Measurements from ENCODE around the gene FANCB. TPM values are rescaled to one million over a fixed set of nuclear protein-coding genes. Genes with fewer than 3 reads are reported as not detected.

FANCB gene
- total RNA-seq, 1 experiment from 2014 or later: 12.3 TPM

DNA sequence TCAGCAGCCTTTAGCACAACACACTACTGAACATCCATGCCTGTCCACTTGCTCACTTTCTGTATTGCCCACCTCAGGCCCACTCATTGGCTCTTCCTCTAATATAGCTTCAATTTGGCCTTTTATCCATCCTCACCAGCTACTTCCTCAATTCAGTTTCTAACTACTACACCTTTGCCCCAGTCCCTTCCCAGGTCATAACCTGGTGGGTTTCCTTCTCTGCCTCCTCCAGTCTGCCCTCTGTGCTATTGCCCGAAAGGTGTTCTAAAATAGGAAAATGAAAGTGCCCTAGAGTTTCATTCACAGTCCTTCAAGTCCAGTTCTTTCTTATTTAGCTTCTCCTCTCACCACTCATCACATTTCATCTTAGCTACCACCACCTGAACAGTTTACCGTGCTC is 23.4 kb upstream of the FANCB start (continued):
- TF ChIP-seq, protein P1, sequence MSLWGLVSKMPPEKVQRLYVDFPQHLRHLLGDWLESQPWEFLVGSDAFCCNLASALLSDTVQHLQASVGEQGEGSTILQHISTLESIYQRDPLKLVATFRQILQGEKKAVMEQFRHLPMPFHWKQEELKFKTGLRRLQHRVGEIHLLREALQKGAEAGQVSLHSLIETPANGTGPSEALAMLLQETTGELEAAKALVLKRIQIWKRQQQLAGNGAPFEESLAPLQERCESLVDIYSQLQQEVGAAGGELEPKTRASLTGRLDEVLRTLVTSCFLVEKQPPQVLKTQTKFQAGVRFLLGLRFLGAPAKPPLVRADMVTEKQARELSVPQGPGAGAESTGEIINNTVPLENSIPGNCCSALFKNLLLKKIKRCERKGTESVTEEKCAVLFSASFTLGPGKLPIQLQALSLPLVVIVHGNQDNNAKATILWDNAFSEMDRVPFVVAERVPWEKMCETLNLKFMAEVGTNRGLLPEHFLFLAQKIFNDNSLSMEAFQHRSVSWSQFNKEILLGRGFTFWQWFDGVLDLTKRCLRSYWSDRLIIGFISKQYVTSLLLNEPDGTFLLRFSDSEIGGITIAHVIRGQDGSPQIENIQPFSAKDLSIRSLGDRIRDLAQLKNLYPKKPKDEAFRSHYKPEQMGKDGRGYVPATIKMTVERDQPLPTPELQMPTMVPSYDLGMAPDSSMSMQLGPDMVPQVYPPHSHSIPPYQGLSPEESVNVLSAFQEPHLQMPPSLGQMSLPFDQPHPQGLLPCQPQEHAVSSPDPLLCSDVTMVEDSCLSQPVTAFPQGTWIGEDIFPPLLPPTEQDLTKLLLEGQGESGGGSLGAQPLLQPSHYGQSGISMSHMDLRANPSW (CRISPR knock-in tag; conservative IDR thresholded peaks at IDR 0.05; ENCODE audit: low read depth): no peak
- TF ChIP-seq ZNF281 (CRISPR knock-in tag; IDR thresholded peaks at IDR 0.05): no peak

DNA sequence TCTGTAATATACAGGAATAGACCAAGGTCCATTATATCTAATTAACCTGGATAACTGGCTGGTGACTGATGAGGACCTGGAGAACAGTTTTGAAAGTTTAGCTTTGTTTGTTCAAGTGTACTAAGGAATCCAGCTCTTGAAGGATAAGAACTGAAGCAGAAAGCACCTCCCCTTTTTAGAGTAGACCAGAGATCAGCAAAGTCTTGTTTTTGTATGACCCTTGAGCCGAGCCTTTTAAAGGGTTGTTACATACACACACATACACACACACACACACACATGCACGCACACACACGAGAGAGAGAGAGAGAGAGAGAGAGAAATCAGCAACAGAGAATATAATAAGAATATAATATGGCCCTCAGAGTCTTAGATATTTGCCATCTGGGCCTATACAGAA is 13.4 kb upstream of the FANCB start:
- Mint-ChIP-seq H3K36me3 (no peaks in the 10 kb centered on the region), H3K4me3 (no peak overlapping the region), H3K27me3 (ENCODE audit: low read depth) (no peaks in the 10 kb centered on the region; the same call in 1 of the 2 replicates), H3K4me1 (0 out of 2 replicates have a peak, but pooled peaks cover 2% of the 10 kb centered on the region), H3K27ac (no peak overlapping the region), H3K9me3 (no peaks in the 10 kb centered on the region)
- ATAC-seq: no peak
- POLR2A ChIA-PET: no interaction called here
- no peak for DNase-seq (ENCODE audit: low spot score)
- CTCF ChIA-PET: no interaction called here
- TF ChIP-seq SMAD4 (CRISPR knock-in tag; IDR thresholded peaks at IDR 0.05): no peak
- TF ChIP-seq, protein P2, sequence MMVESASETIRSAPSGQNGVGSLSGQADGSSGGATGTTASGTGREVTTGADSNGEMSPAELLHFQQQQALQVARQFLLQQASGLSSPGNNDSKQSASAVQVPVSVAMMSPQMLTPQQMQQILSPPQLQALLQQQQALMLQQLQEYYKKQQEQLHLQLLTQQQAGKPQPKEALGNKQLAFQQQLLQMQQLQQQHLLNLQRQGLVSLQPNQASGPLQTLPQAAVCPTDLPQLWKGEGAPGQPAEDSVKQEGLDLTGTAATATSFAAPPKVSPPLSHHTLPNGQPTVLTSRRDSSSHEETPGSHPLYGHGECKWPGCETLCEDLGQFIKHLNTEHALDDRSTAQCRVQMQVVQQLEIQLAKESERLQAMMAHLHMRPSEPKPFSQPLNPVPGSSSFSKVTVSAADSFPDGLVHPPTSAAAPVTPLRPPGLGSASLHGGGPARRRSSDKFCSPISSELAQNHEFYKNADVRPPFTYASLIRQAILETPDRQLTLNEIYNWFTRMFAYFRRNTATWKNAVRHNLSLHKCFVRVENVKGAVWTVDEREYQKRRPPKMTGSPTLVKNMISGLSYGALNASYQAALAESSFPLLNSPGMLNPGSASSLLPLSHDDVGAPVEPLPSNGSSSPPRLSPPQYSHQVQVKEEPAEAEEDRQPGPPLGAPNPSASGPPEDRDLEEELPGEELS (CRISPR knock-in tag; IDR thresholded peaks at IDR 0.05): no peak
- TF ChIP-seq, protein P3, sequence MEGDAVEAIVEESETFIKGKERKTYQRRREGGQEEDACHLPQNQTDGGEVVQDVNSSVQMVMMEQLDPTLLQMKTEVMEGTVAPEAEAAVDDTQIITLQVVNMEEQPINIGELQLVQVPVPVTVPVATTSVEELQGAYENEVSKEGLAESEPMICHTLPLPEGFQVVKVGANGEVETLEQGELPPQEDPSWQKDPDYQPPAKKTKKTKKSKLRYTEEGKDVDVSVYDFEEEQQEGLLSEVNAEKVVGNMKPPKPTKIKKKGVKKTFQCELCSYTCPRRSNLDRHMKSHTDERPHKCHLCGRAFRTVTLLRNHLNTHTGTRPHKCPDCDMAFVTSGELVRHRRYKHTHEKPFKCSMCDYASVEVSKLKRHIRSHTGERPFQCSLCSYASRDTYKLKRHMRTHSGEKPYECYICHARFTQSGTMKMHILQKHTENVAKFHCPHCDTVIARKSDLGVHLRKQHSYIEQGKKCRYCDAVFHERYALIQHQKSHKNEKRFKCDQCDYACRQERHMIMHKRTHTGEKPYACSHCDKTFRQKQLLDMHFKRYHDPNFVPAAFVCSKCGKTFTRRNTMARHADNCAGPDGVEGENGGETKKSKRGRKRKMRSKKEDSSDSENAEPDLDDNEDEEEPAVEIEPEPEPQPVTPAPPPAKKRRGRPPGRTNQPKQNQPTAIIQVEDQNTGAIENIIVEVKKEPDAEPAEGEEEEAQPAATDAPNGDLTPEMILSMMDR (IDR thresholded peaks at IDR 0.05): no peak
- no peak for TF ChIP-seq ZNF263 (CRISPR knock-in tag; IDR thresholded peaks at IDR 0.05; ENCODE audit: low read depth)
- no peak for TF ChIP-seq ELF4 (CRISPR knock-in tag; IDR thresholded peaks at IDR 0.05; ENCODE audit: low read depth)
- TF ChIP-seq CREM (CRISPR knock-in tag; IDR thresholded peaks at IDR 0.05): no peak
- TF ChIP-seq AFF4 (CRISPR knock-in tag; IDR thresholded peaks at IDR 0.05; ENCODE audit: borderline replicate concordance): no peak
- TF ChIP-seq TP53 (CRISPR knock-in tag; IDR thresholded peaks at IDR 0.05): no peak
- TF ChIP-seq FOXP1 (CRISPR knock-in tag; IDR thresholded peaks at IDR 0.05; ENCODE audit: borderline replicate concordance): no peak
- no peak for TF ChIP-seq ZBTB43 (CRISPR knock-in tag; IDR thresholded peaks at IDR 0.05)
- no peak for TF ChIP-seq NFE2L1 (CRISPR knock-in tag; IDR thresholded peaks at IDR 0.05)
- TF ChIP-seq, protein P1 (CRISPR knock-in tag; conservative IDR thresholded peaks at IDR 0.05; ENCODE audit: low read depth): no peak
- TF ChIP-seq, protein P4, sequence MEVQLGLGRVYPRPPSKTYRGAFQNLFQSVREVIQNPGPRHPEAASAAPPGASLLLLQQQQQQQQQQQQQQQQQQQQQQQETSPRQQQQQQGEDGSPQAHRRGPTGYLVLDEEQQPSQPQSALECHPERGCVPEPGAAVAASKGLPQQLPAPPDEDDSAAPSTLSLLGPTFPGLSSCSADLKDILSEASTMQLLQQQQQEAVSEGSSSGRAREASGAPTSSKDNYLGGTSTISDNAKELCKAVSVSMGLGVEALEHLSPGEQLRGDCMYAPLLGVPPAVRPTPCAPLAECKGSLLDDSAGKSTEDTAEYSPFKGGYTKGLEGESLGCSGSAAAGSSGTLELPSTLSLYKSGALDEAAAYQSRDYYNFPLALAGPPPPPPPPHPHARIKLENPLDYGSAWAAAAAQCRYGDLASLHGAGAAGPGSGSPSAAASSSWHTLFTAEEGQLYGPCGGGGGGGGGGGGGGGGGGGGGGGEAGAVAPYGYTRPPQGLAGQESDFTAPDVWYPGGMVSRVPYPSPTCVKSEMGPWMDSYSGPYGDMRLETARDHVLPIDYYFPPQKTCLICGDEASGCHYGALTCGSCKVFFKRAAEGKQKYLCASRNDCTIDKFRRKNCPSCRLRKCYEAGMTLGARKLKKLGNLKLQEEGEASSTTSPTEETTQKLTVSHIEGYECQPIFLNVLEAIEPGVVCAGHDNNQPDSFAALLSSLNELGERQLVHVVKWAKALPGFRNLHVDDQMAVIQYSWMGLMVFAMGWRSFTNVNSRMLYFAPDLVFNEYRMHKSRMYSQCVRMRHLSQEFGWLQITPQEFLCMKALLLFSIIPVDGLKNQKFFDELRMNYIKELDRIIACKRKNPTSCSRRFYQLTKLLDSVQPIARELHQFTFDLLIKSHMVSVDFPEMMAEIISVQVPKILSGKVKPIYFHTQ (CRISPR knock-in tag; IDR thresholded peaks at IDR 0.05): no peak
- TF ChIP-seq ZNF671 (CRISPR knock-in tag; IDR thresholded peaks at IDR 0.05): no peak

Data from WTC11 (cell line).